Peyer's patch (tissue), 4 donors: Measurements from ENCODE around the gene NETO1.

Experiments
- CTCF ChIP-seq, 6 experiments: fragments of 450-650 bp in 4 of 6; fragments of 200-600 bp in 2 of 6; sonication (generic) in 1 of 6; IDR thresholded peaks; one replicate each; pipeline ENCODE4 v1.5.1; 2017 to 2019; ENCODE audit warnings: antibody characterized with exemption in 6 of 6, mild to moderate bottlenecking in 3 of 6, moderate library complexity in 1 of 6
- POLR2A ChIP-seq, 2 donors: fragments of 450-650 bp; IDR thresholded peaks; one replicate each; pipeline ENCODE4 v1.5.1; 2017; ENCODE audit warnings: antibody characterized with exemption in 2 of 2, mild to moderate bottlenecking in 2 of 2, moderate library complexity in 2 of 2

GRCh38 chr18:72898870-72899269 is 31.1 kb upstream of the NETO1 start:
- TF ChIP-seq CTCF (IDR thresholded peaks at IDR 0.05) = no peak
- TF ChIP-seq POLR2A (IDR thresholded peaks at IDR 0.05) = no peak
